Measurements from ENCODE around the gene ATAD3B.
"Not testable (repeated sequence)": the region's sequence is repeated elsewhere in the genome, so short reads cannot be mapped to it uniquely, and the experiment has no call there.

Gene ATAD3B

GRCh38 chr1:1425753-1426495, 45.6 kb upstream of the ATAD3B start:
- no peak for DNase-seq (ENCODE audit: low read depth)
- no peak overlapping the region for H3K4me3 ChIP-seq (ENCODE audit: low read length)
- no peak for TF ChIP-seq CTCF (conservative IDR thresholded peaks at IDR 0.05; ENCODE audit: low read depth, low read length)

- no peak for TF ChIP-seq CTCF (conservative IDR thresholded peaks at IDR 0.05; ENCODE audit: low read depth, low read length)
- DNase-seq (ENCODE audit: low read depth): no peak
- no peak overlapping the region for H3K4me3 ChIP-seq (ENCODE audit: low read length)
Measured at GRCh38 chr1:1426496-1427105, 45.0 kb upstream of the ATAD3B start.

GRCh38 chr1:1427106-1427819, 44.3 kb upstream of the ATAD3B start:
- no peak for TF ChIP-seq CTCF (conservative IDR thresholded peaks at IDR 0.05; ENCODE audit: low read depth, low read length)
- H3K4me3 ChIP-seq (ENCODE audit: low read length): no peak overlapping the region
- DNase-seq (ENCODE audit: low read depth): no peak

GRCh38 chr1:1427820-1428148, 43.8 kb upstream of the ATAD3B start:
- DNase-seq (ENCODE audit: low read depth): no peak
- TF ChIP-seq CTCF (conservative IDR thresholded peaks at IDR 0.05; ENCODE audit: low read depth, low read length): no peak
- H3K4me3 ChIP-seq (ENCODE audit: low read length): no peak overlapping the region

- no peak for TF ChIP-seq CTCF (conservative IDR thresholded peaks at IDR 0.05; ENCODE audit: low read depth, low read length)
- no peak for DNase-seq (ENCODE audit: low read depth)
- no peak overlapping the region for H3K4me3 ChIP-seq (ENCODE audit: low read length)
Measured at GRCh38 chr1:1428174-1428573, 43.4 kb upstream of the ATAD3B start.

- not testable (repeated sequence) for DNase-seq (ENCODE audit: low read depth); H3K4me3 ChIP-seq (ENCODE audit: low read length)
Measured at GRCh38 chr1:1428967-1429366, 42.6 kb upstream of the ATAD3B start.

- TF ChIP-seq CTCF (conservative IDR thresholded peaks at IDR 0.05; ENCODE audit: low read depth, low read length): no peak
- no peak for DNase-seq (ENCODE audit: low read depth)
- H3K4me3 ChIP-seq (ENCODE audit: low read length): no peak overlapping the region
Measured at GRCh38 chr1:1429671-1430073, 41.9 kb upstream of the ATAD3B start.

Measured in retinal pigment epithelial cell (primary cell).